Esophagus mucosa (tissue), 1 donor: ENCODE measurements around the gene GRHPR. TPM values are rescaled to one million over a fixed set of nuclear protein-coding genes. Genes with fewer than 3 reads are reported as not detected.

Experiments
- ATAC-seq: fragments of 200-7000 bp; cut with Tn5 transposase; one replicate; pipeline ENCODE4 v1.9.1; 2020
- total RNA-seq: library from RNA; stranded (reverse); gene quantifications from one replicate; pipeline ENCODE4 v1.2.4, GENCODE V29; 2023
- donor health status: DM: yes; HTN: yes; CAD: no.

The GRHPR gene
- total RNA-seq, 1 donor from 2014 or later = 57.5 TPM

GRCh38 chr9:37399336-37399735 lies 23.2 kb upstream of the GRHPR start:
- no peak for ATAC-seq

DNA sequence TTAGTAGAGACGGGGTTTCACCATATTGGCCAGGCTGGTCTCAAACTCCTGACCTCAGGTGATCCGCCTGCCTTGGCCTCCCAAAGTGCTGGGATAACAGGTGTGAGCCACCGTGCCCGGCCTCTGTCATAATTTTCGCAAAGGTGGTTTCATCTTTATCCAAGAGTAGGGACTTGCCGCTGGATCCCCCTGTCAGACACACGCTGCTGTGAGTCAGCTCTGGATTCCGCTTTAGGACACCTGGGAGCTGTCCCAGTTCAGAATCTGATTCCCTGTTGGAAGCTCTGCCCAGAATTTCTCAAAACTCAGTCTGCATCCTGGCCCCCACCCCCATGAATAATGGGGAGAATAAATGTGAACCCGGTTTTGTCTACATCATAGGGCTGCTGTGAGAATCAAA lies 17.9 kb upstream of the GRHPR start:
- ATAC-seq = no peak

DNA sequence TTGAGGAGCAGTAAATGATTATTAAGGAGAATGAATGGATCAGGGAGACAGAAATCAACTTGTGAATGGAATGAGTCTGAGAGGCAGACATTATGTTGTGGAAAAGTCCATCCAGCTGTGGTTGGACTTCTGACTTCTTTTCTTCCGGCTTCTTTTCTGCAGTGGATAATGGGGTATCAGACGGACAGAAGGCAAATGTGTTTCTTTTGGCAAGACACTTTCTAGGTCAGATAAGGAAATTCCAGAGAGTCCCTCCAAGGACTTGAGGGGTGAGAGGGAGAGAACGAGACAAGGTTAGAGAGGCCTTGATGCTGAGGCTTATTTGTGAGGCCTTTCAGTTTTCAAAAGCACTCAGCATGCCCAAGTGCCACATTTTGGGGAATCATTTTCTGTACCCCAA lies 17.1 kb upstream of the GRHPR start:
- no peak for ATAC-seq

DNA sequence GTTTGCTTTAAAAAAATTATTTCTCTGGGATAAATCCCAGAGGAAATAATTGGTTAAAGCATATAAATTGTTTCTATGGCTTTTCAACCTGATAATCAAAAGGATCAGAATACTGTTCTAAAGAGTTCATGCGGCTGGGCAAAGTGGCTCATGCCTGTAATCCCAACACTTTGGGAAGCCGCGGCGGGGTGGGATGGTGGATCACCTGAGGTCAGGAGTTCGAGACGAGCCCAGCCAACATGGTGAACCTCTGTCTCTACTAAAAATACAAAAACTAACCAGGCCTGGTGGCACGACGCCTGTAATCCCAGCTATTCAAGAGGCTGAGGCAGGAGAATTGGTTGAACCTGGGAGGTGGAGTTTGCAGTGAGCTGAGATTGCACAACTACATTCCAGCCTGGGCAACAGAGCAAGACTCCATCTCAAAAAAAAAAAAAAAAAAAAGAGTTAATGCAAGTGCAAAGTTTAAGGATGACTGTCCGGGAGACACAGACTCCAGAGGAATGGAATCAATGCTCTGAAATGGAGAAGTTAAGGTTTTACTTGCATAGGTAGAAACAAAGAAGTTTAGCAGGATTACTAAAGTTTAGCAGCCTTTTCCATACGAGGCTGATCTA lies 16.6 kb upstream of the GRHPR start:
- ATAC-seq = no peak

- no peak for ATAC-seq
Observed at GRCh38 chr9:37406603-37407401, 15.7 kb upstream of the GRHPR start.

DNA sequence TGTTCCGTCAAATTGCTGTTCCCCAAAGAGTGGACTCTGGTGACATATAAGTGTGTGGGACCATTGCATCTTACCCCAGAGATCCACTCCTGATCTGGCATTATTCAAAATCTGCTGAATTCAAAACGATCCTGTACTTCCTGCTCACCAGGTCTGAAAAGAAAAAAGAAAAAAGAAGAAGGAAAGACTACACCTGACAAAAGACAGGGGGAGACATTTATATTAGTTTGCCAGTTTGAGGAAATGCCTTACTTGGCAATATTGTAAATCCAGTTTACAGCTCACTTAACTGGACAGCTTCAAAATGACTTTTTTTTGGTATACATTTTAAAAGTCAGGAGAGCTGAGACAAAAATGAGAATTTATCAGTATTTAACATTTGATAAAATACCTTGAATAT lies 15.0 kb upstream of the GRHPR start:
- ATAC-seq = no peak

DNA sequence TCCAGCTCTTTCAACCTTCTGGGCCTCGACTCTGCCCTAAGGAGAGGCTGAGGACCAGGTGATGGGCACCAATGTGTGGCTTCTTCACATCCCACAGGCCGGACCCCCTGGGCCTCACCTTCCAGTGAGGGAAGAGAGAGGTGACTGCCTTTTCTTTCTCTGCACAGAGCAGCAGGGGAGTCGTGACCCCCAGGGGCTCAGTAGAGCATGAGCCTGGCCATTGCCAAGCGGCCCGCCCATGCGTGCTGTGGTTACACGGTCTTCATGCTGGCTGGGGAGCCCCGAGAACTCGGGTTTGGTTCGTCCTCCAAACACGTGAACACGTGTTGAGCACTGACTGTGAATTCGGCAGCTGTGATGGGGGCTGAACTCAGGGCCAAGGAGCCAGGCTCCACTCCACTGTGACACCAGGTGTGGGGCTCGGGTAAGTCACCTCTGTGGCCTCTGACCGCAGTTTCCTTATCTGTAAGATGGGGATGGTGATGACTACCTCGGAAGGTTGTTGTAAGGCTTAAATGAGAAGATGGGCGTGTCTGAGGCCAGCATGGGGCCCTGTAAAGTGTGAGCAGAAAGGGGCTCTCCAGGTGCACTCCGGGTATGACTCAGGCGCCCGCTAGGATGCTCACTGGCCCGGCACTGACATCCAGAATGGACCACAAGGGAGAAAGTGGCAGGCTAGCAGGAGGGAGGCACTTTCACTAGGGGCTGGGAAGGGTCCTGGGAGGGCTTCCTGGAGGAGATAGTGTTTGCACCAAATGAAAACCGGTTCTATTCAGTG lies 13.4 kb upstream of the GRHPR start:
- peak; percentile 75 for ATAC-seq

DNA sequence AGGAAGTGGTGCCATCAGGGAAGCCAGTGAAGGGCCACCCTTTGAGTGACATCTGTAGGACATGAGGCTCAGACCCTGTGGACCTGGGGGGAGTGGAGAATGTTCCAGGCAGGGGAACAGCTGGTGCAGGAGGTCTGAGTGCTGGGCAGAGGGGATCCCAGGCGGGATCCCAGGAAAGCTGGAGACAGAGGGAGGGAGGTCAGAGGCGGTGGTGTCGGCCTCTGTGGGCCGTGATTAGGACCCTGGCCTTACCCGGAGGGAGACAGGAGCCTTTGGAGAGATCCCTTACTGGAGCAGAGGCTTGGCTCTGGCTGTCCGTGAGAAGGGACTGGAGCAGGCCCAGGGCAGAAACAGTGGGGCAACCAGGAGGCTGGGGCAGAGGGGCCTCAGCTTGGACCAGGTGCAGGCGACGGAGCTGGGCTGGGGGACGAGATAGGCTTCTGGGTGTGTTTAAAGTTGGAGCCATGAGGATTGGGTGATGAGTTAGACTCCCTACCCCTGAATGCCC lies 12.1 kb upstream of the GRHPR start:
- no peak for ATAC-seq

DNA sequence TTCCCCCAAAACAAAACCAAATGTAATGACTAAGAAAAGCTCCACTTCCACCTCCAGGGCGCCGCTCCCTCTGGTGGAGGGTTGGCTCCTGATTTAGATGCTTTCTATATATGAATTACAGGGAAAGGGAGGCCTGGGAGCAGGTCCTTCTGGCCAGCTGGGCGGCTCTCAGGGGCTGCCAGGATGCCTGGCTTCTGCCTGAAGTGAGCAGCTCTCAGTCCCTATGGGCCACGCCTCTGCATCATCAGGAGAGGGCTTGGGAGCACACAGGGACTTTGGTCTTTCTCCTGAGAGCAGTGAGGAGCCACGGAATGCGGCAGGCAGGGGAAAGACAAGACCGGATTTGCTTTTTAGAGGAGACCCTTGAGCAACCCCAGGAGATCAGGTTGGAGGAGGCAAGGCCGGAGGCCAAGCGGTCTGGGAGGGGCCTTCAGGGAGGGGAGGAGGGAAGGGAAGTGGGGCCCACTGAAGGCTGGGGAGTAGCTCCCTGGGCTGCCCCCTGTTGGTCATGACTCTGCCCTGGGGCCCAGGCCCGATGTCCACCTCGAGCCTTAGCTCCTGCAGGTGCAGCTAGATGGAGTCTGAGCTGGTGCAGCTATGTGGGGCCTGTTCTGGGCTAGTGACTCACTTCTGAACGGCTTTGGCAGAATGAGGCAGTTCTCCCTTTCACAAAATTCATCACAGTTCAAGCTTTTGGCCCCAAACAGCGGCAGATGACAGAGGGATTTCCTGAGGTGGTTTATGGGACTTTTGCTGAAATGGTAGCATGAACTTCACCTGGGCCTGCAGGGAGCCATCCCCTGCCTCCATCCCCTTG lies 11.3 kb upstream of the GRHPR start:
- no peak for ATAC-seq

GRCh38 chr9:37412431-37413151 lies 9.9 kb upstream of the GRHPR start:
- no peak for ATAC-seq

DNA sequence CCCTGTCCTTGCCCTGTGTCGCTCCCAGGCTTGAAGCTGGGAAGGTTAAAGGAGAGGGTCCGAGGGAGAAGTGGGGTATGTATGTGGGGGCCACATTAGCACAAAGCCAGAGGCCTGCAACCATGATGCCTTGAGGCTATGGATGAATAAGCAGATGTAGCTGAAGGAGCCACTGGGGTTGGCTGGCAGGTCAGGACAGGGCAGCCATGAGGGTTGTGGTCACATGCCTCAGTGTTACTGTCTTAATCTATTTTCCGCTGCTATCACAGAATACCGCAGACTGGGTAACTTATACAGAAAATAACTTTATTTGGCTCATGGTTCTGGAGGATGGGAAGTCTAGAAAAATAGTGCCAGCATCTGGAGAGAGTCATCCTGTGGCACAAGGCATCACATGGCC lies 9.2 kb upstream of the GRHPR start:
- ATAC-seq = no peak

DNA sequence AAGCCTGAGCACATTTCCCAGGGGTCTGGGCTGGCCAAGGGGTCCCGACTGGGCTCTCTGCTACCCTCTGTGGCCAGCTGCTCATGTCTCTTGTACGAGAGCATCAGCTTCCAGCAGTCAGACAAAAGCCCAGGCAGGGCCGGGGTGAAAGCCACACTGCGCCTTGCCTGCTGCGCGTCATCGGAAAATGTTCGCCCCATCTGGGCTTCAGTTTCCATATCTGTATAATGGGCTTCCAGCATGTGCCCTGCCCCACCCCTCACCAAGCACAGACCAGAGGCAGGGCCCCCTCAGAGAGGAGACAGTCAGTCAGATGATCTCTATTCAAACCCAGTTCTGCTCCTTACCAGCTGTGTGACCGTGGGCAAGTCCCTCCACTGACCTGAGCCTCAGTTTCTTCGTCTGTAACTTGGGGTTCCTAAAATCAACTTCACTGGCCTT lies 8.0 kb upstream of the GRHPR start:
- ATAC-seq = no peak

DNA sequence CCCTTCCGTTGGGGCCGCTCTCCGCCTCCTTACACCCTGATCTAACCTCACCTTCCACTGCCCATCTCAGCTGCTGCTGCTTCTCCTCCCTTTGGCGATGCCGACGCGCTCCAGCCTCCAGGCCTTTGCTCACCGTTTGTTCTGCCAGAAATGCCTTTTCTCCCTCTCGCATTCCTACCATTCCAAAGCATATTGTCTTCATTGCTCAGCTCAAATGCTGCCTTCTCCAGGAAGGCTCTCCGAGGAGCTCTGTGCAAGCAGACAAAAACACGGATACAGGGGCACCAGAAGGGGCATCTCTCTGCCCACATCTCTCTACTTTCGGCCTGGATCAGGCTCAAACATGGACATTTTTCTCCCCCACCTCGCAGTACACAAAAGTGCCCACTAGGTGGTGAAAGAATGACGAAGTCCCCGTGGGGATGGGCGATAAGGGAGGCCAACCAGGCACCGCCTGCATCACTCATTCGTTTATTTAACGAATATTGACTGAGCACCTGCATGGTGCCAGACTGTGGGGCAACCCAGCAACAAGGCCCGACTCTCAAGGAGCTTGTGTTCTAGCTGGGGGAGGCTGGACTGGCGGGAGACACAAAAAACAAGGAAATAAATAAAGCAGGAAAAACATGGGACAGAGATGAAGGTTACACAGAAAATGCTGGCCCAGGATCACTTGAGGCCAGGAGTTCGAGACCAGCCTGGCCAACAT lies 7.3 kb upstream of the GRHPR start:
- ATAC-seq = peak; percentile 71

GRCh38 chr9:37417252-37417803 lies 5.2 kb upstream of the GRHPR start:
- ATAC-seq = no peak

GRCh38 chr9:37417857-37418618 lies 4.5 kb upstream of the GRHPR start:
- ATAC-seq = peak; percentile 11

GRCh38 chr9:37419204-37419603 lies 3.3 kb upstream of the GRHPR start:
- no peak for ATAC-seq

DNA sequence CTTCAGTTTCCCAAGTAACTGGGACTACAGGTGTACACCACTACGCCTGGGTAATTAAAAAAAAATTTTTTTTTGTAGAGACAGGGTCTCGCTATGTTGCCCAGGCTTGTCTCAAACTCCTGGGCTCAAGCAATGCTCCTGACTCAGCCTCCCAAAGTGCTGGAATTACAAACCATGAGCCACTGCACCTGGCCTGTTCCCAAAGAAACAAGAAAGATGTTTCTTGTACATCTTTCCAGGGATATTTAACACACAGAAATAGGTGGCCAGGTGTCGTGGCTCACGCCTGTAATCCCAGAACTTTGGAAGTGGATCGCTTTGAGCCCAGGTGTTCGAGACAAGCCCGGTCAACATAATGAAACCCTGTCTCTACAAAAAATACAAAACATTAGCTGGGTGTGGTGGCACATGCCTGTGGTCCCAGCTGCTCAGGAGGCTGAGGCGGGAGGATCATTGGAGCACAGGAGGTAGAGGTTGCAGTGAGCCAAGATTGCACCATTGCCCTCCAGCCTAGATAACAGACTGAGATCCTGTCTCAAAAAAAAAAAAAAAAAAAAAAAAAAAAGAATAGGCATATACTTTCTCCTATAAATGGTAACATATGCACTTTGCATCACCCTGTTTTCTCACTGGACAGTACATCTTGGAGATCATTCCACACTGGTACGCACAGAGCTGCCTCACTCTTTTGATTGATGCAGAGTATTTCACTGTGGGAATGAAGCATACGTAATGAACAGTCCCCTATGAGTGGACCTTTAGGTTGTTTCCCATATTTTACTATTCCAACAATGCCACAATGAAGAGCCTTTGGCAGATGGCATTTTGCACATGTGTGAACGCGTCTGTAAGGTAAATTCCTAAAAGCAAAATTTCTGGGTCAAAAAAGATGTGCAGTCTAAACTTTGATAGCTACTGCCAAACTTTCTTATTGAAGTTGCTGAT lies 2.0 kb upstream of the GRHPR start:
- no peak for ATAC-seq

DNA sequence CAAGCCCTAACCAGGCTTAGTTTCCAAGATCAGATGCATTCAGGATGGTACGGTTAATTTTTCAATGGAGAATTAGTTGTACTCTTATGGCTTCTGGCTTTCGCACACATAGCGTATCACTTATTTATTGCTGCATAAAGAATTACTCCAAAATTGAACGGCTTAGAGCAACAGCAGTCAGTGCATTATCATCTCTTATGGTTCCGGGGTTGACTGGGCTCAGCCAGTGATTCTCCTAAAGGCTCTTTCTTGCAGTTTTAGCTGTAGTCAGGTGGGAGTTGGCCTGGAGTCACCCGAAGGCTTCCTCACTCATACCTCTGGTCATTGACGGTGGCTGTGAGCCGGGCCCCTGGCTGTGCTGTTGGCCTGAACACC lies 595 bp upstream of the GRHPR start:
- no peak for ATAC-seq

GRCh38 chr9:37423508-37423907 lies 1.0 kb downstream of the GRHPR start:
- no peak for ATAC-seq
